Neural cell (in vitro differentiated cells): ENCODE data around the gene NRDC.

Experiments
- CTCF ChIP-seq: fragments of 450-650 bp; IDR thresholded peaks from 2 replicates; pipeline ENCODE4 v1.5.1; 2014; ENCODE audit warnings: antibody characterized with exemption, mild to moderate bottlenecking, moderate library complexity; ENCODE audit not compliant: poor library complexity, severe bottlenecking
- EP300 ChIP-seq: fragments of 450-650 bp; conservative IDR thresholded peaks from 2 replicates; pipeline ENCODE4 v1.6.1; 2014; ENCODE audit warnings: antibody characterized with exemption, mild to moderate bottlenecking, moderate library complexity; ENCODE audit not compliant: poor library complexity, severe bottlenecking
- EZH2 ChIP-seq: fragments of 200-600, 300-800 bp; shearing (Covaris generic), sonication (generic); IDR thresholded peaks from 2 replicates; pipeline ENCODE4 v1.6.1; 2014; ENCODE audit warnings: antibody characterized with exemption, low read length, borderline replicate concordance, mild to moderate bottlenecking; ENCODE audit not compliant: insufficient read depth, poor library complexity, severe bottlenecking
- POLR2AphosphoS5 ChIP-seq: IDR thresholded peaks from 2 replicates; pipeline ENCODE4 v1.6.1; 2012
- SMC3 ChIP-seq: fragments of 450-650 bp; conservative IDR thresholded peaks from 2 replicates; pipeline ENCODE4 v1.6.1; 2014; ENCODE audit warnings: antibody characterized with exemption, mild to moderate bottlenecking, moderate library complexity; ENCODE audit not compliant: poor library complexity

GRCh38 chr1:51847294-51847920 is 31.1 kb downstream of the NRDC start:
- TF ChIP-seq EZH2 (no peak), CTCF (no peak), SMC3 (no peak), POLR2AphosphoS5 (no peak), EP300 (no peak)
